SK-N-SH (cell line): ENCODE measurements around the gene ARL11. TPM values are rescaled to one million over a fixed set of nuclear protein-coding genes. Genes with fewer than 3 reads are reported as not detected.

ENCODE experiments used
- CTCF ChIA-PET: fragments of 300-600, 350-600 bp; formaldehyde crosslinking; extraction: SDS; loops from one replicate; lab custom pipeline; 2021; lab: Yijun Ruan, JAX
- POLR2A ChIA-PET: fragments of 350-600 bp; sonication (Branson Sonifier 250); formaldehyde crosslinking; extraction: SDS; loops from one replicate; lab custom pipeline; 2020; ENCODE audit warnings: antibody characterized with exemption, inconsistent platforms; lab: Yijun Ruan, JAX
- DNase-seq: peaks from one replicate; pipeline ENCODE4 v3.0.0; 2012
- H2AFZ ChIP-seq: fragments of 200-600 bp; sonication (generic); 2 replicates; pipeline ENCODE4 v1.8.1; 2016; ENCODE audit warnings: antibody characterized with exemption, mild to moderate bottlenecking, low read depth
- H3F3A ChIP-seq: fragments of 200-600 bp; sonication (generic); replicated peaks from 2 replicates; pipeline ENCODE3; 2016; ENCODE audit warnings: antibody characterized with exemption, mild to moderate bottlenecking; ENCODE audit not compliant: insufficient read depth
- H3K27ac ChIP-seq, 2 experiments: fragments of 200-500 bp in 1 of 2; fragments of 200-600 bp in 1 of 2; sonication (Bioruptor generic) in 1 of 2; sonication (generic), shearing (Covaris generic) in 1 of 2; 2 replicates each; pipeline versions ENCODE4 v1.5.1 to v1.6.1; 2014 to 2016; ENCODE audit warnings: low read depth in 2 of 2, inconsistent platforms in 1 of 2, low read length in 1 of 2, mild to moderate bottlenecking in 1 of 2, mixed read lengths in 1 of 2
- H3K27me3 ChIP-seq: fragments of 200-600 bp; sonication (generic), shearing (Covaris generic); 2 replicates; pipeline ENCODE4 v1.6.1; 2016; ENCODE audit warnings: mixed run types; ENCODE audit not compliant: insufficient read depth
- H3K36me3 ChIP-seq, 2 experiments: fragments of 200-500 bp in 1 of 2; fragments of 200-600 bp in 1 of 2; sonication (Bioruptor generic) in 1 of 2; sonication (generic) in 1 of 2; replicated peaks in 1 of 2; 2 replicates each; pipeline versions ENCODE3 to v1.5.1; 2014 to 2016; ENCODE audit warnings: low read length in 1 of 2, mild to moderate bottlenecking in 1 of 2; ENCODE audit not compliant: insufficient read depth in 2 of 2, control insufficient read depth in 1 of 2
- H3K4me1 ChIP-seq, 2 experiments: fragments of 200-500 bp in 1 of 2; fragments of 200-600 bp in 1 of 2; sonication (Bioruptor generic) in 1 of 2; sonication (generic), shearing (Covaris generic) in 1 of 2; 2 replicates each; pipeline versions ENCODE4 v1.5.1 to v1.6.1; 2014 to 2016; ENCODE audit warnings: low read depth in 1 of 2, low read length in 1 of 2, mixed run types in 1 of 2; ENCODE audit not compliant: insufficient read depth in 2 of 2, control insufficient read depth in 1 of 2
- H3K4me2 ChIP-seq: fragments of 200-600 bp; sonication (generic), shearing (Covaris generic); 2 replicates; pipeline ENCODE4 v1.6.1; 2017; ENCODE audit warnings: mixed run types
- H3K4me3 ChIP-seq, 2 experiments: fragments of 200-500 bp in 1 of 2; fragments of 200-600 bp in 1 of 2; sonication (Bioruptor generic) in 1 of 2; sonication (generic), shearing (Covaris generic) in 1 of 2; 2 replicates each; pipeline versions ENCODE4 v1.5.1 to v1.8.1; 2014 to 2016; ENCODE audit warnings: low read depth in 2 of 2, inconsistent platforms in 1 of 2, low read length in 1 of 2, mild to moderate bottlenecking in 1 of 2, mixed read lengths in 1 of 2, moderate library complexity in 1 of 2
- H3K79me2 ChIP-seq: fragments of 200-600 bp; sonication (generic); 2 replicates; pipeline ENCODE4 v1.8.1; 2017; ENCODE audit warnings: mild to moderate bottlenecking; ENCODE audit not compliant: insufficient read depth
- H3K9ac ChIP-seq: fragments of 200-600 bp; sonication (generic); 2 replicates; pipeline ENCODE4 v1.6.1; 2017; ENCODE audit warnings: mixed run types
- H3K9me2 ChIP-seq: fragments of 200-600 bp; sonication (generic); 2 replicates; pipeline ENCODE4 v1.6.1; 2017; ENCODE audit warnings: mixed run types
- H3K9me3 ChIP-seq: fragments of 200-600 bp; sonication (generic); 2 replicates; pipeline ENCODE4 v1.6.1; 2017; ENCODE audit warnings: mixed run types, mild to moderate bottlenecking, moderate library complexity
- H4K20me1 ChIP-seq: fragments of 200-600 bp; sonication (generic); 2 replicates; pipeline ENCODE4 v1.6.1; 2017; ENCODE audit warnings: mild to moderate bottlenecking, mixed run types; ENCODE audit not compliant: insufficient read depth
- FOSL2 ChIP-seq: IDR thresholded peaks from 2 replicates; pipeline ENCODE4 v1.4.0; 2012; ENCODE audit warnings: low read depth, mild to moderate bottlenecking, moderate library complexity, borderline replicate concordance
- GABPA ChIP-seq: IDR thresholded peaks from 2 replicates; pipeline ENCODE4 v1.4.0; 2012; ENCODE audit warnings: low read depth, mild to moderate bottlenecking
- JUND ChIP-seq: IDR thresholded peaks from 2 replicates; pipeline ENCODE4 v1.4.0; 2012
- MEF2A ChIP-seq: IDR thresholded peaks from 2 replicates; pipeline ENCODE4 v1.4.0; 2012; ENCODE audit warnings: low read depth, borderline replicate concordance
- NFIC ChIP-seq: IDR thresholded peaks from 2 replicates; pipeline ENCODE4 v1.4.0; 2012; ENCODE audit warnings: borderline replicate concordance
- POLR2AphosphoS5 ChIP-seq: IDR thresholded peaks from 2 replicates; pipeline ENCODE4 v1.6.1; 2012; ENCODE audit warnings: low read depth, low read length
- RAD21 ChIP-seq: IDR thresholded peaks from 2 replicates; pipeline ENCODE4 v1.6.1; 2012; ENCODE audit warnings: mild to moderate bottlenecking, low read length
- RCOR1 ChIP-seq: fragments of 150-350 bp; IDR thresholded peaks from 2 replicates; pipeline ENCODE4 v1.6.1; 2017; ENCODE audit warnings: antibody characterized with exemption, low read length
- SIN3A ChIP-seq: IDR thresholded peaks from 2 replicates; pipeline ENCODE4 v1.6.1; 2012; ENCODE audit warnings: low read depth, mild to moderate bottlenecking, low read length, moderate library complexity, borderline replicate concordance
- SMC3 ChIP-seq: IDR thresholded peaks from 2 replicates; pipeline ENCODE4 v1.6.1; 2012; ENCODE audit warnings: low read depth, low read length, improper control_type of control experiment
- TAF1 ChIP-seq: IDR thresholded peaks from 2 replicates; pipeline ENCODE4 v1.6.1; 2012; ENCODE audit warnings: low read depth, mild to moderate bottlenecking, low read length, moderate library complexity, borderline replicate concordance
- YY1 ChIP-seq: IDR thresholded peaks from 2 replicates; pipeline ENCODE4 v1.4.0; 2012; ENCODE audit warnings: low read depth, mild to moderate bottlenecking
- WGBS: methylation state at CpG from one replicate; pipeline ENCODE4 v1.1.6; 2017; ENCODE audit warnings: low lambda C conversion rate; 5-methylcytosine and 5-hydroxymethylcytosine counted together
- polyA plus RNA-seq, 3 experiments: library from polyadenylated mRNA; depleted of rRNA; stranded (reverse); fragments of >200 nt; gene quantifications; 2 replicates each; pipeline ENCODE4 v1.2.3, GENCODE V29; 2012
- TF ChIP-seq, protein P1 (sequence below): fragments of 200-600 bp; sonication (generic); IDR thresholded peaks from 2 replicates; pipeline ENCODE4 v1.6.1; 2017; ENCODE audit warnings: antibody characterized with exemption, mild to moderate bottlenecking, moderate library complexity
- TF ChIP-seq, protein P2 (sequence below): IDR thresholded peaks from 2 replicates; pipeline ENCODE4 v1.4.0; 2012; ENCODE audit warnings: low read depth

Gene ARL11
- polyA plus RNA-seq, 1 of the 3 experiments (the other 2 are of a cell fraction) = not detected

DNA sequence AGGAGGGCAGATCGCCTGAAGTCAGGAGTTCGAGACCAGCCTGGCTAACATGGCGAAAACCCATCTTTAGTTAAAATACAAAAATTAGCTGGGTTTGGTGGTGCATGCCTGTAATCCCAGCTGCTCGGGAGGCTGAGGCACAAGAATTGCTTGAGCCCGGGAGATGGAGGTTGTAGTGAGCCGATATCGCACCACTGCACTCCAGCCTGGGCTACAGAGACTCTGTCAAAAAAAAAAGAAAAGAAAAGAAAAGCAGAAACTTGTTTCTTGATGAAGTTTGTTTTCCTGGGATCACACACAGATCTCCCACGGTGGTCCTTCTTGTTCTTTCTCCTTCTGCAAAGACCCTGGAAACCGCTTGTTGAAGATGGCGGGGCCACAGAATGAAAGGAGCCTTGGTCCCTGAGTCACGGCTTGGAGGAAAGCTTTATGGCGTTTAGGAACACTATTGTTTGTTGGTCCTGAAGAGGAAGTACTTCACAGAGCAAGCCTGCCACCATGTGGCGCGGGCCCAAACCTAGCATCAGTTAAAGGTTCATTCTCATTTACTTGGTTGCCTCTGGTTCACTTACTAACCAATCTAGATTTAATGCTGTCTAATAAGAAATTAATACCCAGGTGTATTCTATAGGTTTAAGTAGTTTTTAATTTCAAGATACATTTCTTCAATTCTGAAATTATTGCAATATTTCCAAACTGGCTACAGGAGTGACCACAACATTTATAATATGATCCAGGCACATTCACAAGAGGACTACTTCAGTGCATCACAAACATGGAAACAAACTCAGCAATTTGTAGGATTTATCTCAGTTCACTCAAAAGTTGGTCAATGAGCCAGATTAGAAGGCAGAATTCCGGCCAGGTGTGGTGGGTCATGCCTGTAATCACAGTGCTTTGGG is 21.3 kb upstream of the ARL11 start:
- Histone ChIP-seq H3K4me3 (peak overlapping the region; percentile 25; a peak in 3 of 4 replicates), H3K9me2 (no peaks in the 10 kb centered on the region), H3K4me2 (peak overlapping the region; percentile 60), H3K4me1 (no peaks in the 10 kb centered on the region; a peak in 1 of 4 replicates), H3K9me3 (no peaks in the 10 kb centered on the region), H3K79me2 (no peaks in the 10 kb centered on the region), H2AFZ (peak overlapping the region; percentile 94; the same call in 1 of the 2 replicates), H3K27me3 (no peaks in the 10 kb centered on the region), H4K20me1 (no peaks in the 10 kb centered on the region), H3K9ac (peak overlapping the region; percentile 32; the same call in 1 of the 2 replicates), H3F3A (no peaks in the 10 kb centered on the region), H3K27ac (0 out of 4 replicates have a peak overlapping the region, but pooled peaks of 1 of the 2 experiments have one; percentile 6)
- WGBS = 30% methylated on average over 15 of the region's 15 CpGs
- CTCF ChIA-PET = interaction anchor here (0.5 to 3.7 kb wide), 59 partner anchors 9 to 1448 kb away, joined by 3 to 73 read pairs (median 4); partner anchors contain the start of genes CAB39L, CDADC1, RCBTB1 and SETDB2
- POLR2A ChIA-PET = interaction anchor here (1.8 kb wide), 1 partner anchor 163 kb away, joined by 6 read pairs; the partner anchor contains the start of genes CAB39L and SETDB2
- TF ChIP-seq TAF1 (peak; percentile 31; the same call in 1 of the 2 replicates), FOSL2 (no peak; the same call in 1 of the 2 replicates), YY1 (peak; percentile 70; the same call in 1 of the 2 replicates), SMC3 (peak; percentile 83), RAD21 (peak; percentile 97), RCOR1 (0 out of 2 replicates have a peak, but pooled peaks have one; percentile 28), NFIC (no peak), POLR2AphosphoS5 (peak; percentile 38; the same call in 1 of the 2 replicates)
- TF ChIP-seq, protein P1, sequence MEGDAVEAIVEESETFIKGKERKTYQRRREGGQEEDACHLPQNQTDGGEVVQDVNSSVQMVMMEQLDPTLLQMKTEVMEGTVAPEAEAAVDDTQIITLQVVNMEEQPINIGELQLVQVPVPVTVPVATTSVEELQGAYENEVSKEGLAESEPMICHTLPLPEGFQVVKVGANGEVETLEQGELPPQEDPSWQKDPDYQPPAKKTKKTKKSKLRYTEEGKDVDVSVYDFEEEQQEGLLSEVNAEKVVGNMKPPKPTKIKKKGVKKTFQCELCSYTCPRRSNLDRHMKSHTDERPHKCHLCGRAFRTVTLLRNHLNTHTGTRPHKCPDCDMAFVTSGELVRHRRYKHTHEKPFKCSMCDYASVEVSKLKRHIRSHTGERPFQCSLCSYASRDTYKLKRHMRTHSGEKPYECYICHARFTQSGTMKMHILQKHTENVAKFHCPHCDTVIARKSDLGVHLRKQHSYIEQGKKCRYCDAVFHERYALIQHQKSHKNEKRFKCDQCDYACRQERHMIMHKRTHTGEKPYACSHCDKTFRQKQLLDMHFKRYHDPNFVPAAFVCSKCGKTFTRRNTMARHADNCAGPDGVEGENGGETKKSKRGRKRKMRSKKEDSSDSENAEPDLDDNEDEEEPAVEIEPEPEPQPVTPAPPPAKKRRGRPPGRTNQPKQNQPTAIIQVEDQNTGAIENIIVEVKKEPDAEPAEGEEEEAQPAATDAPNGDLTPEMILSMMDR = peak; percentile 88
- TF ChIP-seq, protein P2, sequence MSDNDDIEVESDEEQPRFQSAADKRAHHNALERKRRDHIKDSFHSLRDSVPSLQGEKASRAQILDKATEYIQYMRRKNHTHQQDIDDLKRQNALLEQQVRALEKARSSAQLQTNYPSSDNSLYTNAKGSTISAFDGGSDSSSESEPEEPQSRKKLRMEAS = 0 out of 2 replicates have a peak, but pooled peaks have one; percentile 28
- TF ChIP-seq, all 33 proteins: peak for 8
- no peaks in the 10 kb centered on the region for H3K36me3 ChIP-seq
- peak; percentile 75 for DNase-seq

DNA sequence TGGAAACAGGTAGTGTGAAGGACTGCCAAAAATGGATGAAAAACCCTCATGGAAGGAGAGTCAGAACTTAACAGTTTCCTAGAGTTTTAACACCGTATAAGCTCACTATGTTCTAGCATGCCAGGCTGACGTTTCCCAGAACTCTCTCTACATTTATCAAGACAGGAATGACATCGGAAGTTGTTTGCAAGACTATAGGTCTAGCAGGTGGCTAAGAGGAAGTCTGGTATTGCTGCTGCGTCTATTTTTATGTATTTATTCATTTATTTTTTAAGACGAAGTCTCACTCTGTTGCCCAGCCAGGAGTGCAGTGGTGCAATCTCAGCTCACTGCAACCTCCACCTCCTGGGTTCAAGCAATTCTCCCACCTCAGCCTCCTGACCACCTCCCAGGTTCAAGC is 20.5 kb upstream of the ARL11 start:
- no peak for DNase-seq
- no peak overlapping the region for H2AFZ ChIP-seq
- 66% methylated on average over 5 of the region's 5 CpGs for WGBS
- H3K9ac ChIP-seq = no peak overlapping the region
- H3K79me2 ChIP-seq = no peaks in the 10 kb centered on the region
- H3K4me2 ChIP-seq = no peak overlapping the region
- no peaks in the 10 kb centered on the region for H3K27me3 ChIP-seq
- no peak for TF ChIP-seq SIN3A
- no peak for TF ChIP-seq MEF2A
- TF ChIP-seq RCOR1 = no peak
- TF ChIP-seq JUND = no peak
- no peak for TF ChIP-seq GABPA
- no peak for TF ChIP-seq FOSL2
- TF ChIP-seq TAF1 = no peak
- TF ChIP-seq SMC3 = no peak
- no peaks in the 10 kb centered on the region for H4K20me1 ChIP-seq
- H3K4me1 ChIP-seq = no peaks in the 10 kb centered on the region; a peak in 1 of 4 replicates
- H3K4me3 ChIP-seq = no peak overlapping the region
- H3K27ac ChIP-seq = no peak overlapping the region
- H3F3A ChIP-seq = no peaks in the 10 kb centered on the region
- POLR2A ChIA-PET = interaction anchor here (1.8 kb wide), 1 partner anchor 164 kb away, joined by 6 read pairs; the partner anchor contains the start of genes CAB39L and SETDB2
- H3K9me2 ChIP-seq = no peaks in the 10 kb centered on the region
- CTCF ChIA-PET = interaction anchor here (0.9 to 3.7 kb wide), 20 partner anchors 9 to 367 kb away, joined by 3 to 73 read pairs (median 6); partner anchors contain the start of genes CAB39L, RCBTB1 and SETDB2
- H3K36me3 ChIP-seq = no peaks in the 10 kb centered on the region
- H3K9me3 ChIP-seq = no peaks in the 10 kb centered on the region
